CD4-positive, alpha-beta T cell treated with Interleukin-4 for 1 hour (primary cell): ENCODE results near the gene ZNF529.
A peak's percentile ranks its signal among the peaks of the same experiment; 100 is the strongest.
"Not testable (repeated sequence)": the region's sequence is repeated elsewhere in the genome, so short reads cannot be mapped to it uniquely, and the experiment has no call there.

ENCODE experiments used
- DNase-seq, 2 donors: peaks; one replicate each; pipeline ENCODE4 v3.0.0-alpha.2; 2020 to 2022

Gene ZNF529

GRCh38 chr19:36573020-36573894 lies at the start of gene ZNF529:
Gene ZNF529, minus strand, starts transcription at chr19:36573292. Its CDS starts 946 bp downstream, at chr19:36572346.
- peak; percentile 91 to 92 for DNase-seq

DNA sequence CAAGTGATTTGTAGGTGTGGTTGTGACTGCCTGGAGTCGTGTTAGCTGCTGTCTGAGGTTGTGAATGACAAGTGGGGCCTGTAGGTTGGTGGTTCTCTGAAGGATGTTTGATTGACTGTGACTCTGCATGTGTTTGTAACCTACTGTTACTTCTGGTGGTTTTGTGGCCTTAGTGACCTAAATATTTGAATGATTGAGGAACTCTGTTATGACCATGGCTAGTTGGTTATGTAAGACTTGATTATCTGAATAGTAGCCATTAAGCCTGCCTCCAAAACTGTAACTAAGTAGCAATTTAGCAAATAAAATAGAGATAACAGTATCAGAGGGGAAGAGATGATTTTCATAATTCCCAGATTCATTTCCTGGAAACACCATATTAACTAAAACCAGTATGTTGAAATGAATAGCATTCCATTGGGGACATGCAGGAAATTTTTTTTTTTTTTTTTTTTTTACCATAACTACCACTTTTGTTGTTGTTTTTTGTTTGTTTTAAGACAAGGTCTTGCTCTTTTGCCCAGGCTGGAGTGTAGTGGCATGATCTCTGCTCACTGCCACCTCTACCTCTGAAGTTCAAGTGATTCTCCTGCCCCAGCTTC lies 32.9 kb upstream of the ZNF529 start:
- no peak for DNase-seq

DNA sequence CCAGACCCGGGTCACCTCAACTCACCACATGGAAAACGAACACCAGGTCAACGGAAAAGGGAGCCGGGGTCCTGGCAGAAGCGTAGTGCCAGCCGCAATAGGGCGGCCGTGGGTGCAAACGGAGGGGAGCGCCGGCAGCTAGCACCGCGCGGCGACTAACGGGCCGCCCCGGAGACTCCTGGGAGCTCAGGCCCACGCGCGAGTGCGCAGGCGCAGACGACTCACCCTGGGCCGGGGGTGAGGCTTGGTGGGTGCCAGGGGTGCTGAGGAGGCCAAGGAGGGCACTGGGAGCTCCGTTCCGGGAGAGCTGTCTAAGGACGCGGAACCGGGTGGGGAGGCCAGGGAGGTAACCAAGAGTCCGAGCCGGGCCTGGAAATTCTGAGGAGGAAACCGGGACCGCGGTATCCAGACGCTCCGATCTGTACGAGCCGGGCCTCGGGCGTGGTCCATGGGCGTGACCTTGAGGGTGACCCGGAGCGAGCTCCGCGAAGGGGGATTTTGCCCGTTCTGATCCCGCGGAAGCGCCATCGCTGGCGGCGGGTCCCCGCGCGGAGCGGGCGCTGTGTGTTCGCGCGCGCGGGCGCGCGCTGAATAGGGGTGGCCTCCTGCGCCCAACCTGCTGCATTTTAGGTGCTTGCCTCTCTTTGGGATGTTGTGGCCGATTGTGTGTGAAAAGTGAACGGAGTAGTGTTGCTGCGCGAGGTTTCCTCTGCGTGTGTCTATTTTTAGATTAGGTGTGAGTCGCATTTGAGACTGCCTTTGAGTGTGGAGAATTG lies 32.2 kb upstream of the ZNF529 start, which contains the start of gene ZNF382:
ZNF382 (plus strand) TSS at position 213 of the 776 bp plus-strand sequence. CDS start 4,602 bp downstream, outside the sequence.
- DNase-seq = peak; percentile 87 to 88

GRCh38 chr19:36604656-36605100 lies 31.6 kb upstream of the ZNF529 start:
- DNase-seq = peak; percentile 89 to 90

DNA sequence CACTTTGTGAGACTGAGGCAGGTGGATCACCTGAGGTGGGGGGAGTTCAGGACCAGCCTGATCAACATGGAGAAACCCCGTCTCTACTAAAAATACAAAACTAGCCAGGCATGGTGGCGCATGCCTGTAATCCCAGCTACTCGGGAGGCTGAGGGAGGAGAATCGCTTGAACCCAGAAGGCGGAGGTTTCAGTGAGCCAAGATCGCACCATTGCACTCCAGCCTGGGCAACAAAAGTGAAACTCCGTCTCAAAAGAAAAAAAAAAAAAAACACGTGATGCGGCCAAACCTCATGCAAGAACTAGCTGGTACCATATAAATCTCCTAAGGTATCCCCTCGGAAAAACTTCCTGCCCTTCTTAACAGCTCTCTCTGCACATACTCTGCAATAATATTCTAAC lies 29.6 kb upstream of the ZNF529 start:
- DNase-seq = not testable (repeated sequence)

- no peak for DNase-seq
Measured at GRCh38 chr19:36579255-36579654, 6.2 kb upstream of the ZNF529 start.

- DNase-seq = no peak
Measured at GRCh38 chr19:36577271-36577996, 4.3 kb upstream of the ZNF529 start.

GRCh38 chr19:36574741-36575140 lies 1.6 kb upstream of the ZNF529 start:
- peak in 1 of 2 donors; percentile 4 for DNase-seq

DNA sequence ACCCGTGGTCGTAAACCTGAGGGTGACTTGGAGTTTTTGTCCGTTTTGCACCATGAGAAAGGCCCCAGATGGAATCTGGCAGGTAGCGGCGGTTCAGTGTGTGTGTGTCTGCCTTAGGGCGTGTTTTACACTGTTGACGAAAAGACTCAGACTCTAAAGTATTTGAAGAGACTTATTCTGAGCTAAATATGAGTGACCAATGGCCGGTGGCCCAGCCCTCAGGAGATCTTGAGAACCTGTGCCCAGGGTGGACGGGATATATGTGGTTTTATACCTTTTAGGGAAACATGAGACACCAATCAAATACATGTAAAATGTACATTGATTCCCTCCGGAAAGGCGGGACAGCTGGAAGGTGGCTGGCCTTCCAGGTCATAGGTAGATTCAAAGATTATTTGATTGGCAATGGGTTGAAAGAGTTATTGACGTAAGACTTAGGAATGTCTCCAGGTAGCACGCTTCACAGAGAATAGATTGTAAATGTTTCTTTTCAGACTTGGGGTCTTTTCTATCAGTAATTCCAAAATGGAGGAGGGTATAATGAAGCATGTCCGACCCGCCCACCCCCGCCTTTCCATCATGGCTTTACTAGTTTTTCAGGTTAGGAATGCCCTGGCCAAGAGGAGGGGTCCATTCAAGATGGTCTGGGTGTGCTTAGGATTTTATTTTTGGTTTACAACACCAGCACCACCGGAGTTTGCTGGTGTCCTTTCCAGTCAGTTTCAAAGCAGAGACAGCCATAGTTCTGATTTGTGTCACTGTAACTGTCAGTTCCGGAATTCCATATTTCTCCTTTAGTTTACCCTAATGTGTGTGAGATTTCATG lies 1.0 kb upstream of the ZNF529 start:
- DNase-seq = no peak

- no peak for DNase-seq
Measured at GRCh38 chr19:36572593-36573019, 486 bp downstream of the ZNF529 start.

DNA sequence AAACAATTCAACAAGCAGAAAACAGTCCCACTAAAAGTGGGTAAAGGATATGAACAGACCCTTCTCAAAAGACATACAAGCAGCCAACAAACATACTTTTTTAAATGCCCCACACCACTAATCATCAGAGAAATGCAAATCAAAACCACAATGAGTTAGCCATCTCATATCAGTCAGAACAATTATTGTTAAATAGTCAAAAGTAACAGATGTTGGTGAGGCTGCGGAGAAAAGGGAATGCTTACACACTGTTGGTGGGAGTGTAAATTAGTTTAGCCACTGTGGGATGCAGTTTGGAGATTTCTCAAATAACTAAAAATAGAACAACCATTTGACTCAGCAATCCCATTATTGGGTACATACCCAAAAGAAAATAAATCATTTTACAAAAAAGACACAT lies 8.7 kb downstream of the ZNF529 start:
- no peak for DNase-seq

- DNase-seq = no peak
Measured at GRCh38 chr19:36547001-36547732, 25.9 kb downstream of the ZNF529 start.

DNA sequence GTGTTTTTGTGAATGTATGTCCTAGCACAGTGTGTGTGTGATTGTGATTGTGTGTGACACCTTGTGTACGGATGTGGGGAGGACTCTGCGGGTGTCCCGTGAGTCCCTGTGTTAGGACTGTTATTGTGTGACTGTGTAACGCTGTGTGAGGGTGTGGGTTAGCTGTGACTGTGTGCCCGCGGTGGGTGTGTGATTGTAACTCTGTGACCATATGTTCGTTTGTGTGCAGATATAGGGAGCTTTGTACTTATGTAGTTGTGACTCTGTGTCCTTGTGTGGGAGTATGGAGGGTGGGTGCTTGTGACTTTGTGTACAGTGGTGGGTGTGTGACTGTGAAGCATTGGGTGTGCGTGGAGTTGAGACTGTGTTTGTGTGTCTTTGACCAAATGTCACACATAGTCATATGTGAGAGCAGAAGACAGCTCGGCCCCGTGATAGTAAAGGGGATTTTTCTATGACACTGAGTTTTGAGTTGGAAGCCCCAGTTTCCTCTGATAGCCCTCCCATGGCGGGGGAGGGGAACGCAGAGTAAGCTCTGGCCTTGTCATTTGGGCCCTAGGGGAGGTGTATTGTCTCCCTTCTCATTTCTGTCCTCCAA lies 44.1 kb downstream of the ZNF529 start:
- DNase-seq = peak; percentile 30 to 45

- peak; percentile 96 for DNase-seq
Measured at GRCh38 chr19:36528194-36528920, 44.7 kb downstream of the ZNF529 start, which contains the start of gene ZNF260. Gene ZNF260, minus strand, starts transcription at chr19:36528271. Its CDS starts 13,033 bp downstream, at chr19:36515238.

DNA sequence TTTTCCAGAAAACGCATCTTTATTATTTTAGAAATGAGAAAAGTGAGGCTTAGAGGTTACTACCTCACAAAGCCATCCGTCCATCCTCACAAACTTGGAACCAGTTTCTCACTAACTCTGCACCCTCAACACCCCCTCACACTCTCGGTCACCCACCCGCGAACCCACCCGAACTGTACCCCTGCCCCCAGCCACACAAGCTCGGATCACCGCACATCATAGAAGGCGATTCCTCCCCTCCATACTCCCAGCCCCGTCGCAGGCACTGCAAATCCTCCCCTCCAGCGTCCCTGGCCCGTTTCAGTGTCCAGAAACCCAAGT lies 45.3 kb downstream of the ZNF529 start:
- DNase-seq = no peak

- no peak for DNase-seq
Measured at GRCh38 chr19:36527341-36527740, 45.8 kb downstream of the ZNF529 start.

GRCh38 chr19:36526581-36526980 lies 46.5 kb downstream of the ZNF529 start:
- no peak for DNase-seq

DNA sequence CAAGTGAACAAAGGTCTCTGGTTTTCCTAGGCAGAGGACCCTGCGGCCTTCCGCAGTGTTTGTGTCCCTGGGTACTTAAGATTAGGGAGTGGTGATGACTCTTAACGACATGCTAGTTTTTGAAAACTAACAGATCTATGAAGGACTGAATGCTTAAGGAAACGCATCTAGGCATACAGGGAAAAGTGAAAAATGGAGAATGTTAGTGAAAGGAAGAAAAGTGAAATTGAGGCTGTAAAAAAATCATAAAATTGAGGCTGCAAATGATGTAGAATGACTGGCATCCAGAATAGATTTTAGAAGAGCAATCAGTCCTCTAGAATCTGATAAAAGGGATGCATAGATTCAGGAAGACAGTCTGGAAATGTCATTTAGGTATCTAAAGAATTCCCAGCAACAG lies 48.5 kb downstream of the ZNF529 start:
- DNase-seq = no peak

DNA sequence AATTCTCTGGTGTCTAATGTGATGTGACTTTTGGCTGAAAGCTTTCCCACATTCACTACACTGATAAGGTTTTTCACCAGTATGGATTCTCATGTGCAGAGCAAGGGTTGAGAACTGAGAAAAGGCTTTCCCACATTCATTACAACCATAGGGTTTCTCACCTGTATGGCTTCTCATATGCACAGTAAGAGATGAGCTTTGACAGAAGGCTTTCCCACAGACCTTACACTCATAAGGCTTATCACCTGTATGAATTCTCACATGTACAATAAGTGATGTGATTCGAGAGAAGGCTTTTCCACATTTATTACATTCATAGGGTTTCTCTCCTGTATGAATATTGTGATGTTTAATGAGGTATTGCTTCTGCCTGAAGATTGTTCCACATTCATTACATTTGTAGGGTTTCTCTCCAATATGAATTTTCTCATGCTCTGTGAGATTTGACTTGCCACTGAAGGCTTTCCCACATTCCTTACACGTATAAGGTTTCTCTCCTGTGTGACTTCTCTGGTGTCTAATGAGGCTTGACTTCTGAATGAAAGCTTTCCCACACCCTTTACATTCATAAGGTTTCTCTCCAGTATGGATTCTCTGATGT lies 59.0 kb downstream of the ZNF529 start:
- DNase-seq = no peak
